Measurements from ENCODE around the gene PTPRJ.
"Not testable (repeated sequence)": the region's sequence is repeated elsewhere in the genome, so short reads cannot be mapped to it uniquely, and the experiment has no call there.

The PTPRJ gene

DNA sequence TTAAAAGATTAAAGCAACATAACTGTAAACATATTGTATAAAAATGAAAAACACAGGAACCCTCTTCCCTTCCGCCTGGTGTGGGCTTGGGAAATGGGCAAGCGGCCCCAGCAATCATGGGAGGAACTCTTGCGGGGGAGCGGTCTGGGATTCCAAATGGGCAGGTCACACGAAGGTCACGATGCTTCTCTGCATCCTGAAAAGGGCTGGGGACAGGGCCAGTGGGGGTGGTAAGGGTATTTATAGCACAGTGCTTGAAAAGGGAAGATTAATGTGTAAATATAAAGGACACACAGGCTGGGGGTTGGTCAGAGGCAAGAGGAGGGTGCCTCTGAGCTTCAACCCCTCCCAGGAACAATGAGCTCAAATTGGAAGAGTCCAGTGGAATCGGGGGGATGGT is 189.4 kb downstream of the PTPRJ start:
- DNase-seq = no peak

DNA sequence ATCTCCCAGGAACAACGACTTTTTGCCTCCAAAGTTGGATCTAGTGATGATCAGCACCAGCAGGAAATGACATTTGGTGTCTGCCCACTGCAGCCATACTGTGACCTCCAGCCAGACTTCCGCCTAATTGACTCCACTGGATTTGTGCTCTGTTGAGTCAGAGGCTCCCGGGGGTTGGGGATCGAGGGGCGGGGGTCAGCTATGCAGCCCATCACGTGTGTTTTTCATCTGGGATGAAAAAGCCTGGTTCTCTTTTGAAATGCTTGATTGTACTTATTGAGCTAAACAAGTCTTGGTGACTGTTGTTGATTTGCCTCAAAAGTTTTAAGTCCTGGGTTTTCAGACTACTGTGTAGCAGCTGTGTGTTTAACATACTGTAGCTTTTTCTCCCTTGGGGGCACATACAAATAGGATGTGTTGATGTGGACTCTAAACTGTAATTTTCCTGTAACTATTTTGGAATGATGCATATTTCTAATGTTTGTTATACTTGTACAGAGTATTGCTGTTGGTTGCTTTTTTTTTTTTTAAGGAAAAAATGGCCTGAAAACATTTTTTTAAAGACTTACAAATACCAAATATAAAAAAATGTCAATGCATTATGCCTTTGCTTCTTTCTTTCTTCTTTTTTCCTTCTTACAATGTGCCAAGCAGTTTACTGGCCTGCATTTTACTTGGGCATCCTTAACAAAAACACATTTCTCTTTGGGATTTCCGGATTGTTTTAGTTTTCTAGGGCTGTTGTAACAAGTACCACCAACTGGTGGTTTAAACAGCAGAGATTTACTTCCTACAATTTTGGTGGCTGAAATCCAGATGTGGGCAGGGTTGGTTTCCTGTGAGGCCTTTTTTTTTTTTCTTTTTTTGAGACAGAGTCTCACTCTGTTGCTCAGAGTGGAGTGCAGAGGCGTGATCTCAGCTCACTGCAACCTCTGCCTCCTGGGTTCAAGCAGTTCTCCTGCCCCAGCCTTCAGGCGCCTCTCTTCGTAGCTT is 190.2 kb downstream of the PTPRJ start:
- no peak for DNase-seq

DNA sequence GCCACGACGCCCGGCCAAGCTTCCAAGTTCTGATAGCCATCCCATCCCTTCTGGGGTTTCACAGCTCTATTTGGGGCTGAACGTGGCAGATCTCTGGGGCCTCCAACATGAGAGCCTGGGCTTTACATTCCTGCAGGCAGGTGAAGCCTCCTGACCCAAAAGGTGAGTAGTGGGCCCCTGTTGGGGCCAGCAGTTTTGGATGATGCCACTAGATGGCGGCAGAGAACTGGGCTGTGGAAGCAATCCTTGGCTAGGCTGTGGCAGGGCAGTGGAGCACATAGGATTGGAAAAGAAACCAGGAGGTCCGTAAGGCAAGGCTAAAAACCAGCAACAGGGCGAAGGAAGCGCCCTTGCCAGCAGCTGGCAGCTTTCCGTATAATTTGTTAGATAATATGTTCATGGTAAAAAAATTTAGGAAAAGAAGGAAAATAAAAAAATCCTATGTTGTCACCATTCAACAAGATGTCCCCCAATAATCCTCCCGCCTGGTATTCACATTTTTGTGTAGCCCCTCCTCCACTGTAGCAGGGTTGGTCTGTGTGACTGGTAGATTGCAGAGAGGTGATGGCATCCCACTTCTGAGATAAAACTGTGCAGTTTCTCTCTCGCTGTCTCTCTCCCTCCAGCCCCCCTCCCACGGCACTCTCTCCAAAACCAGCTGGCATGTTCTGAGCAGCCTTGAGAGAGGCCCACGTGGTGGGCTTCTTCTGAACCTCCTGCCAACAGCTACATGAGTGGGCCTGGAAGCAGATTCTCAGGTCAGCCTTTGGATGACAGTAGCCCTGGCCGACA is 192.7 kb downstream of the PTPRJ start:
- peak; percentile 73 for DNase-seq

DNA sequence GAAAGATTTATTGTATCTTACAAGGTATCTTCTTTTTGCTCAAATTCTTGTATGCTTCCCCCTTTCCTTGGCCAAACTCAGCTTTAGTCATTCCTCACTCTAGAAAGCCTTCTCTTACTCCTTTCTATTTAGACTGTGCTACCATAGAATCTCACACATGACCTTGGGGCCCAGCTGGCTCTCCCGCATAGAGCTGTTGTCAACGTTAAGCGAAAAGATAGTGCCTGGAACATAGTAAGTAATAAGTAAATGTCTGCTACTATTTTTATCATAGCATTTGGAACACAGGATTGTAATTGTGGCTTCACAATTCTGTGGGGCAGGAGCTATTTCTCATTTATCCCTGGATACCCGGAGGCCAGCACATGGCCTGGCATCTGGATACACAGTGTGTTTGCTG is 197.3 kb downstream of the PTPRJ start:
- DNase-seq = no peak

DNA sequence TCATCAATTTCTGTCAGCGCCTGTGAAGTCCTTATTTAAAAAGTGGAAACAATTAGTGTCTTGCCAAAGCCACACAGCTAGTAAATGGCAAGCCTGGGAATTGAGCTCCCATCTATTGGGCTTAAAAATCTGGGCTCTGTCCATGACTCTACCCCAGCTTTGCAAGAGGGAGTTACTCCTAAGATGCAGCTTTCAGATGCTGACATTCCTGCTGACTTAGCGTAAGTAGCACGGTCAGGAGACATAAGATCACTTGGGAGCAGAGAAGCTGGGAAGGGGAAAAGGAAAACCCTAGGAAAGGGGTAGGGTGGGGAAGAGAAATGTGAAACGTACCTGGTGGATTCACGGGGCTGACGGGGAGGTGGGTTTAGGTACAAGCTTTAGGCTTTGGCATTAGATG is 200.3 kb downstream of the PTPRJ start:
- no peak for DNase-seq

DNA sequence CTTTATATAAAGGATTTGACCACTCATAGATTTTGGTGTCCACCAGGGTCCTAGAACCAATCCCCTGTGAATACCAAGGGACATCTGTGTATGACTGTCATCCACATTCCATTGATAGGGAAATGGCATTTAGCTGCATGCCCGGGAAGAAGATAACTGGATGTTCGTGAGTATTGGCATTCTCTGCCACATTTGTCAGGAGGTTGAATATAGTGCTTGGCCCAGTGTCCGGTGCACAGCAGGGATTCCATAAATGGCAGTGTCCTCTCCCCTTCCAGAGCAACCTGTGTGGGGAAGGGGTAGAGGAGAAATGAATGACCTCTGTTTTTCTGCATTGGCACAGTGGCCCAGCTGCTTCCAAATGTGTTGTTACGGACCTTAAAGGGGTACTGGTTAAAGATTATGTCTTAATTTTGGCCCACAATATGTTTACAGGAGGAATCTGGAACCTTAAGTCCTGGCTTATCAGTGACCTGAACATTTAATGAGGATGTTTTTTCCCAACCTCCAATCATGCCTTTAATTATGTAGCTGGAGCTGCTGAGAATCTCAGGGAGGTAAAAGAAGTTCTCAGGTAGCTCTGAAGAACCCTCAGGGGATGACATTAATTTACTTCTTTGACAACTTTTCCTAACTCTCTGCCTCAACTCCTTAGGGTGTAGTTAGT is 202.6 kb downstream of the PTPRJ start:
- no peak for DNase-seq

DNA sequence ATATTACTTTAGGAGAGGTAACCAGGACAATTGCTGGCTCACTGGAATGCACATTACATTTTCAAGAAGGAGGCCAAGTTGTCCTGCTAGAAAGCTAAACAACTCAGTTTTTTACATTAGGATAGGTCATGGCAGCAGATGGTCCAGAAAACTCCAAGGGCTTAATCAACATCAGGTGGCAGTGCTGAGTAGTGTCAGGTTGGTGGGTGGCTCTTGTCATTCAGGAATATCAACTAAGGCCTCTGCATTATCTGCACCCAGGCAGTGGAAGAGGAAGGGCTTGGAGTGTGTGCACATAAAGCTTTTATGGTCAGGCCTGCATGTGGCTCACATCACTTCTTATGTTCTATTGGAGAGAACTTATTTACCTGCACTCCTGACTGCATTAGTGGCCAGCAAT is 204.1 kb downstream of the PTPRJ start:
- DNase-seq = no peak

DNA sequence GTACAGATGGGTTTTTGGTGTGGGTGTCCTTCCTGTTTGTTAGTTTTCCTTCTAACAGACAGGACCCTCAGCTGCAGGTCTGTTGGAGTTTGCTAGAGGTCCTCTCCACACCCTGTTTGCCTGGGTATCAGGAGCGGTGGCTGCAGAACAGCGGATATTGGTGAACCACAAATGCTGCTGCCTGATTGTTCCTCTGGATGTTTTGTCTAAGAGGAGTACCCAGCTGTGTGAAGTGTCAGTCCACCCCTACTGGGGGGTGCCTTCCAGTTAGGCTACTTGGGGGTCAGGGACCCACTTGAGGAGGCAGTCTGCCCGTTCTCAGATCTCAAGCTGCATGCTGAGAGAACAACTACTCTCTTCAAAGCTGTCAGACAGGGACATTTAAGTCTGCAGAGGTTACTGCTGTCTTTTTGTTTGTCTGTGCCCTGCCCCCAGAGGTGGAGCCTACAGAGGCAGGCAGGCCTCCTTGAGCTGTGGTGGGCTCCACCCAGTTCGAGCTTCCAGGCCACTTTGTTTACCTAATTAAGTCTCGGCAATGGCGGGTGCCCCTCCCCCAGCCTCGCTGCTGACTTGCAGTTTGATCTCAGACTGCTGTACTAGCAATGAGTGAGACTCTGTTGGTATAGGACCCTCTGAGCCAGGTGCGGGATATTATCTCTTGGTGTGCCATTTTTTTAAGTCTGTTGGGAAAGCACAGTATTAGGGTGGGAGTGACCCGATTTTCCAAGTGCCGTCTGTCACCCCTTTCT is 210.7 kb downstream of the PTPRJ start:
- DNase-seq = not testable (repeated sequence)

DNA sequence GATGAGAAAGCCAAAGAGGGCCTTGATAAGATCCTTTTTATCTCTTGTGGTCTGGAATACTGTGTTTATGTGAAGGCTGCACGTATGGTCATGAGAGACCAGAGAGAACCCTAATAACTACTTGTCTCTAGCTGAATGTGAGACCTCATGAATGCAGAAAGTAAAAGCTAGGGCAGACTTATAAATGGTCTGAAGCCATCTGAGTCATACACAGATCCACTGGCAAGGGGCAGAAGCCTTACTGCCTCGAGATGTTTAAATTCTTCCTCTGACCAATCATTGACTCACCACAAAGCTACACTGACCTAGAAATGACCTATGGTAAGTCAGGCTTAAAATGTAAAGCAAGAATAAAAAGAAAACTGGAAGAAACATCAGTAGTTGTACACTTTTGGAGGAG is 213.5 kb downstream of the PTPRJ start:
- DNase-seq = no peak

DNA sequence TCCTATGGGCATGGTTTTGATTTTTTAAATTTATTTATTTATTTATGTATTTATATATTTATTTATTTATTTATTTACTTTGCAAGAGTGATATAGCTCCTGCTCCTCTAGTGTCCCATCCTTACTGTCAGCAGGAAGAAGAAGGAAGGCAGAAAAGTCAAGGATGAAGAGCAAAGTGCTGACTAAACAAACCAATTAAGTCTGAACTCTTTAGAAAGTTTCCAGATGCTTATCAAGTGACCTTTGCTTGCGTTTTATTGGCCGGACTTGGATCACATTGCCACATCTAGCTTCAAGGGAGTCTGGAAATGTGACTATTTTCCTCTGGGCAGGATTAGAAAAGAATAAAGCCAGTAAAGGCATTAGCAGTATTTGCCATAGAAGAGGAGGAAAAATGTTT is 227.5 kb downstream of the PTPRJ start:
- DNase-seq = no peak

DNA sequence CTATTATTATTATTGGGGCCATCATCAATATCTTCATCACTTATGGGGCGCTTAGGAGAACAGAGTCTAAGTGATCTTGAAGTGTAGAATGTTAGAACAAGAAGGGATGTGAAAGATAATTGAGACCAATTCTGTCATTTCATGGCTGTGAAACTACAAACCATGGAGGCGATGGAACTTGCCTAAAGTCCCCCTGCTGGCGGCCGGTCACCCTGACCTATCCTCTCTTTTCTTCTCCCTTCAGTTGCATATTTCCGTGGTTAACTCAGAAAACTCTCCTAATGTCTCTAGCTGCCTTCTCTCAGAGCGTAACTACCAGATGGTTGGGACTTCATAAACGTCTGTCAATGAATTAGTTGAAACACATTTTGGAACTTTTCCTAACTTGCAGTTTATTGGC is 229.7 kb downstream of the PTPRJ start:
- no peak for DNase-seq

DNA sequence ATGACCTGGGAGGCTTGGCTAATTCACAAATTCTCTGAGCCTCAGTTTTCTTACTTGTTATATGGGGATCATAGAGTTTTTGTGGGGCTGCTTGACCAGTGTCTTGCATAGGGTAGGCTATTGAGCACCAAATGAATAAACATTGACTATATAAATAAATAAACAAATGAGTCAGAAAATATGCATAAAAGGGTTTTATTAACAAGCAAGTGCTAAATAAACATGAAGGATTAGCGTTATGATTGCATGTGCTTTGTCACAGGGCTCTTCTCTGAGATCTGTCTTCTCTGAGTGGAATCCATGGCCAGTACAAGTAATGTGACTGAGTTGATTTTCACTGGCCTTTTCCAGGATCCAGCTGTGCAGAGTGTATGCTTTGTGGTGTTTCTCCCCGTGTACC is 236.2 kb downstream of the PTPRJ start, which contains the start of gene OR4B1:
OR4B1 (plus strand) TSS at position 301 of the 400 bp plus-strand sequence; CDS start at position 301, 0 bp downstream.
- no peak for DNase-seq
